Measurements from ENCODE around the gene OR10P1.

The OR10P1 gene

DNA sequence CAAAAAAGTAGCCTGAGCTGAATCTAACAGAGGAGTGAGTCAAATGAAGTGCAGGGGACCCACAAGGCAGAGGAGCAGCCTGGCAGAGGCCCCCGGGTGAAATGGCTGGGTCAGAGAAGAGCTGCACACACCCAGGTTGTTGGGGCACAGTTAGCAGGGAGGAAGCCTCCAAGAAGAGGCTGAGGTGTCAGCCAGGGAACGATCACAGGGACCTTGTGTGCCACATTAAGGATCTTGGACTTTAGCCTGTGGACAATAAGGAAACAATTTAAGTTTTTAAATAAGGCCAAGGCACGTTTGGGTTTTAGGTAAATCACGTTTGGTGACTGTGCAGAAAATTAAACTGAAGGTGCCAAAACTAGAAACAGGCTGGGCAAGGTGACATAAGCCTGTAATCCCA, 35.1 kb downstream of the OR10P1 start:
- no peak for DNase-seq (ENCODE audit: low read depth)
- TF ChIP-seq, protein P1, sequence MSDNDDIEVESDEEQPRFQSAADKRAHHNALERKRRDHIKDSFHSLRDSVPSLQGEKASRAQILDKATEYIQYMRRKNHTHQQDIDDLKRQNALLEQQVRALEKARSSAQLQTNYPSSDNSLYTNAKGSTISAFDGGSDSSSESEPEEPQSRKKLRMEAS (IDR thresholded peaks at IDR 0.05; ENCODE audit: low read depth, low read length): no peak
- TF ChIP-seq POLR2A (IDR thresholded peaks at IDR 0.05; ENCODE audit: extremely low read depth, insufficient read length) (no peak), MYC (IDR thresholded peaks at IDR 0.05; ENCODE audit: low read depth, low read length) (no peak)
- TF ChIP-seq, protein P2, sequence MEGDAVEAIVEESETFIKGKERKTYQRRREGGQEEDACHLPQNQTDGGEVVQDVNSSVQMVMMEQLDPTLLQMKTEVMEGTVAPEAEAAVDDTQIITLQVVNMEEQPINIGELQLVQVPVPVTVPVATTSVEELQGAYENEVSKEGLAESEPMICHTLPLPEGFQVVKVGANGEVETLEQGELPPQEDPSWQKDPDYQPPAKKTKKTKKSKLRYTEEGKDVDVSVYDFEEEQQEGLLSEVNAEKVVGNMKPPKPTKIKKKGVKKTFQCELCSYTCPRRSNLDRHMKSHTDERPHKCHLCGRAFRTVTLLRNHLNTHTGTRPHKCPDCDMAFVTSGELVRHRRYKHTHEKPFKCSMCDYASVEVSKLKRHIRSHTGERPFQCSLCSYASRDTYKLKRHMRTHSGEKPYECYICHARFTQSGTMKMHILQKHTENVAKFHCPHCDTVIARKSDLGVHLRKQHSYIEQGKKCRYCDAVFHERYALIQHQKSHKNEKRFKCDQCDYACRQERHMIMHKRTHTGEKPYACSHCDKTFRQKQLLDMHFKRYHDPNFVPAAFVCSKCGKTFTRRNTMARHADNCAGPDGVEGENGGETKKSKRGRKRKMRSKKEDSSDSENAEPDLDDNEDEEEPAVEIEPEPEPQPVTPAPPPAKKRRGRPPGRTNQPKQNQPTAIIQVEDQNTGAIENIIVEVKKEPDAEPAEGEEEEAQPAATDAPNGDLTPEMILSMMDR (IDR thresholded peaks at IDR 0.05; ENCODE audit: low read depth, low read length): no peak
- H3K4me3 ChIP-seq (ENCODE audit: low read depth, low read length): no peak overlapping the region

DNA sequence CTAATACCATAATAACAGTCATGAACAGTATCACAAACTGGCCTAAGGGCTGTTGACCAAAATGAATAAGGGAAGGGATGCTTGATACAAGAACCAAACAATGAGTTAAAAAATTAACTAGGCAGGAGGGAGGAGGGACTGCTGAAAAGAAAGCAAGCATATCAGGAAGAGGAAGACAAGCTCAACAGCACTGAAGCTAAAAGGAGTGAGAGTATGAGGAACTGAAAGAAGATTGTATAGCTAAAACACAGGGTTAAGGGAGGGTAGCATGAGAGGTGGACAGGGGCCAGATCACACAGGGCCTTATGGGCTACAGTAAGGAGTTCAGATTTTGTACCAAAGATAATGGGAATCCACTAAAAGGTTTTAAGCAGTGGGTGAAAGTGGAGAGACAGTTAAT, 36.9 kb downstream of the OR10P1 start:
- TF ChIP-seq, protein P1 (IDR thresholded peaks at IDR 0.05; ENCODE audit: low read depth, low read length): no peak
- TF ChIP-seq, protein P2 (IDR thresholded peaks at IDR 0.05; ENCODE audit: low read depth, low read length): no peak
- TF ChIP-seq MYC (IDR thresholded peaks at IDR 0.05; ENCODE audit: low read depth, low read length): no peak
- no peak for TF ChIP-seq POLR2A (IDR thresholded peaks at IDR 0.05; ENCODE audit: extremely low read depth, insufficient read length)
- DNase-seq (ENCODE audit: low read depth): peak; percentile 42
- no peak overlapping the region for H3K4me3 ChIP-seq (ENCODE audit: low read depth, low read length)

DNA sequence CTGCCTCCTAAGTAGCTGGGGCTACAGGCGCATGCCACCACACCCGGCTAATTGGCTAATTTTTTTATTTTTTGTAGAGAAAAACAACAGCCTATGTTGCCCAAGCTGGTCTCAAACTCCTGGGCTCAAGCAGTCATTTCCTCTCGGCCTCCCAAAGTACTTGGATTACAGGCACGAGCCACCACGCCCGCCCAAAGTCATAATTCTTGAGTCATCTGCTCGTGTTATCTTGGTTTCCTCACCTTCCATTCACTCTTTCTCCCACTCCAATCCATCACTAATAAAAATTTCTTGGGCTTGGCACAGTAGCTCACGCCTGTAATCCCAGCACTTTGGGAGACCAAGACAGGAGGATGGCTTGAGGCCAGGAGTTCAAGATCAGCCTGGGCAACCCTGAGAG, 39.0 kb downstream of the OR10P1 start:
- no peak for DNase-seq (ENCODE audit: low read depth)
- no peak overlapping the region for H3K4me3 ChIP-seq (ENCODE audit: low read depth, low read length)
- TF ChIP-seq, protein P1 (IDR thresholded peaks at IDR 0.05; ENCODE audit: low read depth, low read length): no peak
- no peak for TF ChIP-seq MYC (IDR thresholded peaks at IDR 0.05; ENCODE audit: low read depth, low read length)
- TF ChIP-seq, protein P2 (IDR thresholded peaks at IDR 0.05; ENCODE audit: low read depth, low read length): no peak
- TF ChIP-seq POLR2A (IDR thresholded peaks at IDR 0.05; ENCODE audit: extremely low read depth, insufficient read length): no peak

DNA sequence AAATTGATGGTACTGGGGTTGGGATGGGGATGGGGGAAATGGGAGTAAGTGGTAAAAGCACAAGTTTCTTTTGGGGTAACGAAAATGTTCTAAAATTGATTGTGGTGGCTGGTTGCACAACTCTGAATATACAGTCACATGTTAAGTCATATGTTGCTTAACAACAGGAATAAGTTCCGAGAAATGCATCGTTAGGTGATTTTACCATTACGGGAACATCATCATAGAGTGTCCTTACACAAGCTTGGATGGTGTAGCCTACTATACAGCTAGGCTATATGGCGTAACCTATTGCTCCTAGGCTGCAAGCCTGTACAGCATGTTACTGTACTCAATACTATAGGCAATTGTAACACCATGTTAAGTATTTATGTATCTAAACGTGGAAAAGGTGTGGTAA, 40.0 kb downstream of the OR10P1 start:
- TF ChIP-seq MYC (IDR thresholded peaks at IDR 0.05; ENCODE audit: low read depth, low read length) (no peak), POLR2A (IDR thresholded peaks at IDR 0.05; ENCODE audit: extremely low read depth, insufficient read length) (no peak)
- TF ChIP-seq, protein P2 (IDR thresholded peaks at IDR 0.05; ENCODE audit: low read depth, low read length): no peak
- TF ChIP-seq, protein P1 (IDR thresholded peaks at IDR 0.05; ENCODE audit: low read depth, low read length): no peak
- peak; percentile 58 for DNase-seq (ENCODE audit: low read depth)
- no peak overlapping the region for H3K4me3 ChIP-seq (ENCODE audit: low read depth, low read length)

DNA sequence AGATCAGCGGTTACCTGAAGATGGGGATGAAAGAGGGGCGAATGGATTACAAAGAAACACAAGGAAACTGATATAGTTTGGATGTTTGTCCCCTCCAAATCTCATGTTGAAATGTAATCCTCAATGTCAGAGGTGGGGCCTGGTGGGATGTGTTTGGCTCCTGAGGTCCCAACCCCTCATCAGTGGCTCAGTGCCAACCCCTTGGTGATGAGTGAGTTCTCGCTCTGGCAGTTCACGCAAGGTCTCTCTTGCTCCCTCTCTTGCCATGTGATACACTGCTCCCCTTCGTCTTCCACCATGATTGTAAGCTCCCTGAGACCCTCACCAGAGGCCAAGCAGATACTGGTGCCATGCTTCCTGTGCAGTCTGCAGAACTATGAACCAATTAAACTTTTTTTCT, 43.0 kb downstream of the OR10P1 start:
- TF ChIP-seq, protein P2 (IDR thresholded peaks at IDR 0.05; ENCODE audit: low read depth, low read length): no peak
- TF ChIP-seq POLR2A (IDR thresholded peaks at IDR 0.05; ENCODE audit: extremely low read depth, insufficient read length) (no peak), MYC (IDR thresholded peaks at IDR 0.05; ENCODE audit: low read depth, low read length) (no peak)
- TF ChIP-seq, protein P1 (IDR thresholded peaks at IDR 0.05; ENCODE audit: low read depth, low read length): no peak
- H3K4me3 ChIP-seq (ENCODE audit: low read depth, low read length): no peak overlapping the region
- DNase-seq (ENCODE audit: low read depth): no peak
